PC-3 (cell line): ENCODE results near the gene SPRY1.
A peak's percentile ranks its signal among the peaks of the same experiment; 100 is the strongest.

ENCODE experiments used
- EZH2 ChIP-seq: fragments of 300-600 bp; sonication (generic); IDR thresholded peaks from one replicate; pipeline ENCODE4 v1.6.1; 2017; ENCODE audit warnings: antibody characterized with exemption, mild to moderate bottlenecking, low read length; ENCODE audit not compliant: unreplicated experiment
- TF ChIP-seq, protein P1 (sequence below): fragments of 300-600 bp; sonication (generic); conservative IDR thresholded peaks from 2 replicates; pipeline ENCODE4 v1.5.1; 2017; ENCODE audit warnings: antibody characterized with exemption, low read depth, mild to moderate bottlenecking, low read length

DNA sequence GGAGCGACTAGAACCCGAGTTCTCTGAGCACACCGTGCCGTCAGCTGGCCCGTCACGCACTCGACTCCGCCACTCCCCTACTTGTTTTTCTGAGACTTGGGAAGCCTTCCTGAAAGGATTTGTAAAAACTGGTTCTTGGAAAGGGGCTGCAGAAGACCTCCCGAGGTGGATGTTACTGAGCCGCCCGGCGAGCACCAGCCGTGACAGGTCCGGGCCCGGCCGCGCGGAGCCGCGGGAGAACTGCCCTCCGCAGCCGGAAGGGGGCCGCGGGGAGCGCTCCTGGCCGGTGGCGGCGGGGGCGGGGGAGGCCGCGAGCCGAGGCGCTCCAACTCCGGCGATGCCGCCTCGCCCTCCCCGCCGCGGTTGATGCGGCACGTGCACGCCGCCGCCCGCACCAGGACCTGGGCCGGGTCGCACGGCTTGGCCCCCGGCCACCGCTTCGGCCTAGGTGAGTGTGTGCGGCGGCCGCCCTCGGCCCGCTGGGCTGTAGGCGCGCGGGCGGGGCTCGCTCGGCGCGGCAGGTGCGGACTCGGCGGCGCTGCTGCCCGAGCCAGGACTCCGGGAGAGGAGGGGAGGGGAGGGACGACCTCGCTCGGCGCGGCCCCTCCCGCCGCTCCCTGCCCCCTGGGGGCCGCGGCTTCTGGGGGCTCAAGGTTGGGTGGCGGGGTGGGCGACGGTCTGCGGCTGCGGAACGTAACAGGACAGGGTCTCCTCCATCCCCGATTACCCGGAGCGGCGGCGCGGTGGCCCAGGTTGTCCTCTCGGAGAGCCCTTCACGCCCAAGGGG lies 1.7 kb downstream of the SPRY1 start:
- TF ChIP-seq, protein P1, sequence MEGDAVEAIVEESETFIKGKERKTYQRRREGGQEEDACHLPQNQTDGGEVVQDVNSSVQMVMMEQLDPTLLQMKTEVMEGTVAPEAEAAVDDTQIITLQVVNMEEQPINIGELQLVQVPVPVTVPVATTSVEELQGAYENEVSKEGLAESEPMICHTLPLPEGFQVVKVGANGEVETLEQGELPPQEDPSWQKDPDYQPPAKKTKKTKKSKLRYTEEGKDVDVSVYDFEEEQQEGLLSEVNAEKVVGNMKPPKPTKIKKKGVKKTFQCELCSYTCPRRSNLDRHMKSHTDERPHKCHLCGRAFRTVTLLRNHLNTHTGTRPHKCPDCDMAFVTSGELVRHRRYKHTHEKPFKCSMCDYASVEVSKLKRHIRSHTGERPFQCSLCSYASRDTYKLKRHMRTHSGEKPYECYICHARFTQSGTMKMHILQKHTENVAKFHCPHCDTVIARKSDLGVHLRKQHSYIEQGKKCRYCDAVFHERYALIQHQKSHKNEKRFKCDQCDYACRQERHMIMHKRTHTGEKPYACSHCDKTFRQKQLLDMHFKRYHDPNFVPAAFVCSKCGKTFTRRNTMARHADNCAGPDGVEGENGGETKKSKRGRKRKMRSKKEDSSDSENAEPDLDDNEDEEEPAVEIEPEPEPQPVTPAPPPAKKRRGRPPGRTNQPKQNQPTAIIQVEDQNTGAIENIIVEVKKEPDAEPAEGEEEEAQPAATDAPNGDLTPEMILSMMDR = peak; percentile 27; the same call in 1 of the 2 replicates
- no peak for TF ChIP-seq EZH2
